Neural crest cell (in vitro differentiated cells): ENCODE results near the gene ATP13A4. TPM values are rescaled to one million over a fixed set of nuclear protein-coding genes. Genes with fewer than 3 reads are reported as not detected.

Source experiments
- DNase-seq: peaks from one replicate; pipeline ENCODE4 v3.0.0; 2021; ENCODE audit warnings: low read depth, mixed read lengths, low spot score
- H3K27ac Mint-ChIP-seq: one replicate; pipeline ENCODE4 v1.8.0; 2021; ENCODE audit warnings: mild to moderate bottlenecking, mixed read lengths; ENCODE audit not compliant: unreplicated experiment
- H3K27me3 Mint-ChIP-seq: 2 replicates; pipeline ENCODE4 v1.8.0; 2021; ENCODE audit warnings: low read depth, mild to moderate bottlenecking, mixed read lengths
- H3K36me3 Mint-ChIP-seq: 2 replicates; pipeline ENCODE4 v1.8.0; 2021; ENCODE audit warnings: low read depth, mild to moderate bottlenecking, mixed read lengths
- H3K4me1 Mint-ChIP-seq: 2 replicates; pipeline ENCODE4 v1.8.0; 2021; ENCODE audit warnings: mixed read lengths
- H3K4me3 Mint-ChIP-seq: one replicate; pipeline ENCODE4 v1.8.0; 2021; ENCODE audit warnings: mild to moderate bottlenecking, mixed read lengths
- H3K9me3 Mint-ChIP-seq: 2 replicates; pipeline ENCODE4 v1.8.0; 2021; ENCODE audit warnings: mixed read lengths
- CTCF ChIP-seq: fragments of 200-600 bp; sonication (generic); conservative IDR thresholded peaks from 2 replicates; pipeline ENCODE4 v1.5.0; 2021; ENCODE audit warnings: antibody characterized with exemption, mild to moderate bottlenecking
- total RNA-seq: library from RNA; stranded (reverse); gene quantifications from 2 replicates; pipeline ENCODE4 v1.2.1, GENCODE V29; 2021

The ATP13A4 gene
- total RNA-seq, 1 donor from 2014 or later, result 0.30 TPM

GRCh38 chr3:193357291-193357690 is 197.4 kb downstream of the ATP13A4 start:
- peaks cover 5% of the 10 kb centered on the region for H3K9me3 Mint-ChIP-seq
- TF ChIP-seq CTCF, result no peak
- H3K4me1 Mint-ChIP-seq, result no peaks in the 10 kb centered on the region

GRCh38 chr3:193354423-193354822 is 200.3 kb downstream of the ATP13A4 start:
- Mint-ChIP-seq H3K27ac (no peak overlapping the region), H3K9me3 (peaks cover 5% of the 10 kb centered on the region), H3K27me3 (peaks cover 2% of the 10 kb centered on the region), H3K36me3 (peaks cover 4% of the 10 kb centered on the region), H3K4me1 (no peaks in the 10 kb centered on the region), H3K4me3 (no peak overlapping the region)
- no peak for TF ChIP-seq CTCF
- no peak for DNase-seq

More at GRCh38 chr3:193357291-193357690, 197.4 kb downstream of the ATP13A4 start:
- DNase-seq, result no peak
- no peak overlapping the region for H3K27ac Mint-ChIP-seq
- H3K27me3 Mint-ChIP-seq, result peaks cover 2% of the 10 kb centered on the region
- H3K36me3 Mint-ChIP-seq, result peaks cover 4% of the 10 kb centered on the region
- no peak overlapping the region for H3K4me3 Mint-ChIP-seq

Other genes with a start within 250 kb of the ATP13A4 start
- not detected in 2 replicates for gene ATP13A5, start 176.1 kb downstream of the ATP13A4 start, total RNA-seq
- gene OPA1, start 38.3 kb upstream of the ATP13A4 start, total RNA-seq, result 60.8 and 65.5 TPM in 2 replicates